HepG2 (cell line): Measurements from ENCODE around the gene ZNF777. TPM values are rescaled to one million over a fixed set of nuclear protein-coding genes. Genes with fewer than 3 reads are reported as not detected.

Experiments used
- EEA1 ChIP-seq: sonication (generic); formaldehyde crosslinking; IDR thresholded peaks from 2 replicates; pipeline ENCODE4 v1.5.1; 2020; ENCODE audit warnings: mild to moderate bottlenecking, missing genetic modification reagents, borderline replicate concordance
- ERF ChIP-seq: IDR thresholded peaks from 2 replicates; pipeline ENCODE4 v1.6.1; 2018; ENCODE audit warnings: missing biosample characterization, missing genetic modification reagents
- GLI4 ChIP-seq: sonication (generic); formaldehyde crosslinking; IDR thresholded peaks from 2 replicates; pipeline ENCODE4 v1.5.1; 2020; ENCODE audit warnings: missing genetic modification reagents, mild to moderate bottlenecking, moderate library complexity, borderline replicate concordance
- HCFC1 ChIP-seq: fragments of 150-350 bp; IDR thresholded peaks from 2 replicates; pipeline ENCODE4 v1.6.1; 2014; ENCODE audit warnings: low read depth, low read length
- HIVEP1 ChIP-seq: sonication (generic); formaldehyde crosslinking; IDR thresholded peaks from 2 replicates; pipeline ENCODE4 v1.4.0; 2020; ENCODE audit warnings: mild to moderate bottlenecking, missing genetic modification reagents
- HOXA7 ChIP-seq: sonication (generic); formaldehyde crosslinking; IDR thresholded peaks from 2 replicates; pipeline ENCODE4 v1.8.1; 2022; ENCODE audit warnings: mild to moderate bottlenecking, missing genetic modification reagents, moderate library complexity
- KLF13 ChIP-seq: sonication (generic); formaldehyde crosslinking; IDR thresholded peaks from 2 replicates; pipeline ENCODE4 v1.4.0; 2020; ENCODE audit warnings: mild to moderate bottlenecking, missing genetic modification reagents
- MTA1 ChIP-seq: sonication (generic); formaldehyde crosslinking; IDR thresholded peaks from 2 replicates; pipeline ENCODE4 v1.4.0; 2020; ENCODE audit warnings: missing genetic modification reagents, mild to moderate bottlenecking, borderline replicate concordance
- MYNN ChIP-seq: sonication (generic); formaldehyde crosslinking; IDR thresholded peaks from 2 replicates; pipeline ENCODE4 v1.4.0; 2020; ENCODE audit warnings: mild to moderate bottlenecking, low read depth, missing genetic modification reagents
- NR1H2 ChIP-seq: sonication (generic); formaldehyde crosslinking; IDR thresholded peaks from 2 replicates; pipeline ENCODE4 v1.8.1; 2022; ENCODE audit warnings: low read depth, missing genetic modification reagents, borderline replicate concordance
- RAD21 ChIP-seq: fragments of 450-650 bp; formaldehyde crosslinking; IDR thresholded peaks from 2 replicates; pipeline ENCODE4 v1.5.0; 2020; ENCODE audit warnings: mild to moderate bottlenecking
- RFXAP ChIP-seq: sonication (generic); formaldehyde crosslinking; IDR thresholded peaks from 2 replicates; pipeline ENCODE4 v1.4.0; 2020; ENCODE audit warnings: missing genetic modification reagents, borderline replicate concordance
- RNF2 ChIP-seq: fragments of 450-650 bp; conservative IDR thresholded peaks from 2 replicates; pipeline ENCODE4 v1.6.1; 2016; ENCODE audit warnings: low read depth
- SAP130 ChIP-seq: IDR thresholded peaks from 2 replicates; pipeline ENCODE4 v1.6.1; 2016; ENCODE audit warnings: low read depth
- SMAD1 ChIP-seq: sonication (generic); formaldehyde crosslinking; IDR thresholded peaks from 2 replicates; pipeline ENCODE4 v1.4.0; 2020; ENCODE audit warnings: missing genetic modification reagents, low read depth, mild to moderate bottlenecking, borderline replicate concordance
- SOX13 ChIP-seq, 3 experiments: fragments of 450-650 bp in 1 of 3; sonication (generic) in 1 of 3; formaldehyde crosslinking in 1 of 3; IDR thresholded peaks in 2 of 3; conservative IDR thresholded peaks in 1 of 3; 2 replicates each; pipeline versions ENCODE4 v1.5.0 to v1.6.1; 2016 to 2020; ENCODE audit warnings: antibody characterized with exemption in 1 of 3, mild to moderate bottlenecking in 1 of 3, missing compliant biosample characterization in 1 of 3, missing genetic modification reagents in 1 of 3, moderate library complexity in 1 of 3
- TFE3 ChIP-seq: IDR thresholded peaks from 2 replicates; pipeline ENCODE4 v1.6.1; 2016
- U2AF2 ChIP-seq: fragments of 200-400 bp; formaldehyde crosslinking; IDR thresholded peaks from 2 replicates; pipeline ENCODE4 v1.6.1; 2017; ENCODE audit warnings: low read depth, mild to moderate bottlenecking, low read length
- YEATS4 ChIP-seq: sonication (generic); formaldehyde crosslinking; IDR thresholded peaks from 2 replicates; pipeline ENCODE4 v1.4.0; 2020; ENCODE audit warnings: missing genetic modification reagents, borderline replicate concordance
- ZBTB38 ChIP-seq: sonication (generic); formaldehyde crosslinking; IDR thresholded peaks from 2 replicates; pipeline ENCODE4 v1.5.1; 2020; ENCODE audit warnings: mild to moderate bottlenecking, missing genetic modification reagents
- ZBTB44 ChIP-seq: sonication (generic); formaldehyde crosslinking; IDR thresholded peaks from 2 replicates; pipeline ENCODE4 v1.4.0; 2020; ENCODE audit warnings: missing genetic modification reagents
- ZFY ChIP-seq: sonication (generic); formaldehyde crosslinking; IDR thresholded peaks from 2 replicates; pipeline ENCODE4 v1.4.0; 2020; ENCODE audit warnings: missing genetic modification reagents
- ZNF124 ChIP-seq: sonication (generic); formaldehyde crosslinking; IDR thresholded peaks from 2 replicates; pipeline ENCODE4 v1.4.0; 2020; ENCODE audit warnings: missing genetic modification reagents
- ZNF251 ChIP-seq: sonication (generic); formaldehyde crosslinking; IDR thresholded peaks from 2 replicates; pipeline ENCODE4 v1.9.0; 2021; ENCODE audit warnings: mild to moderate bottlenecking, missing genetic modification reagents
- ZNF841 ChIP-seq: sonication (generic); formaldehyde crosslinking; IDR thresholded peaks from 2 replicates; pipeline ENCODE4 v1.8.1; 2023; ENCODE audit warnings: missing genetic modification reagents, borderline replicate concordance
- ZNF891 ChIP-seq: sonication (generic); formaldehyde crosslinking; IDR thresholded peaks from 2 replicates; pipeline ENCODE4 v1.5.0; 2020; ENCODE audit warnings: mild to moderate bottlenecking, missing genetic modification reagents
- ZSCAN5A ChIP-seq: sonication (generic); formaldehyde crosslinking; IDR thresholded peaks from 2 replicates; pipeline ENCODE4 v1.8.0; 2022; ENCODE audit warnings: mild to moderate bottlenecking, missing genetic modification reagents, borderline replicate concordance
- polyA plus RNA-seq, 8 experiments: library from polyadenylated mRNA; depleted of rRNA in 3 of 8; stranded (reverse) in 7 of 8; unstranded in 1 of 8; fragments of >200 nt; fragmentation: Illumina TruSeq in 4 of 8; extraction: Trizol in 4 of 8; gene quantifications; 2 replicates each; pipeline versions ENCODE4 v1.2.1 to v1.2.3, GENCODE V29; 2011 to 2016; ENCODE audit warnings: low read depth in 4 of 8, missing spikeins in 1 of 8, mixed read lengths in 1 of 8; ENCODE audit not compliant: insufficient read depth in 1 of 8
- total RNA-seq, 5 experiments: library from RNA; depleted of rRNA; stranded (reverse); fragments of >200 nt; fragmentation: Illumina TruSeq; extraction: Trizol; gene quantifications; 2 replicates each; pipeline ENCODE4 v1.2.3, GENCODE V29; 2016; ENCODE audit warnings: low read depth in 1 of 5

Gene ZNF777
- total and polyA plus RNA-seq, 2 of the 13 experiments (the other 11 are each of a cell fraction or from before 2014, with no cell fraction given) = 3.8 to 6.0 TPM

GRCh38 chr7:149422162-149422913, 38.5 kb downstream of the ZNF777 start (continued):
- no peak for TF ChIP-seq TFE3
- no peak for TF ChIP-seq ZNF891
- TF ChIP-seq HIVEP1 (CRISPR knock-in tag) = no peak
- no peak; the same call in 1 of the 2 replicates for TF ChIP-seq ZSCAN5A (CRISPR knock-in tag)
- TF ChIP-seq SOX13 (IDR thresholded peaks at IDR 0.05) = no peak
- 0 out of 4 replicates have a peak, but pooled peaks of 1 of the 2 experiments have one; percentile 14 for TF ChIP-seq SOX13 (CRISPR knock-in tag; conservative IDR thresholded peaks at IDR 0.05 in 1 of 2, IDR thresholded peaks at IDR 0.05 in 1 of 2)
- no peak for TF ChIP-seq HCFC1
- TF ChIP-seq ZBTB44 = no peak
- TF ChIP-seq EEA1 = no peak
- TF ChIP-seq RNF2 = no peak
- no peak for TF ChIP-seq ZNF841 (CRISPR knock-in tag)
- peak; percentile 83 for TF ChIP-seq RAD21 (CRISPR knock-in tag)
- TF ChIP-seq KLF13 (CRISPR knock-in tag) = no peak
- TF ChIP-seq ZFY (CRISPR knock-in tag) = peak; percentile 81
- no peak for TF ChIP-seq ERF (CRISPR knock-in tag)
- TF ChIP-seq U2AF2 = no peak
- no peak for TF ChIP-seq MYNN (CRISPR knock-in tag)
- TF ChIP-seq SMAD1 (CRISPR knock-in tag) = no peak
- peak; percentile 36; the same call in 1 of the 2 replicates for TF ChIP-seq SAP130 (CRISPR knock-in tag)
- no peak for TF ChIP-seq ZBTB38
- no peak for TF ChIP-seq RFXAP (CRISPR knock-in tag)
- TF ChIP-seq MTA1 (CRISPR knock-in tag) = 0 out of 2 replicates have a peak, but pooled peaks have one; percentile 25
- no peak for TF ChIP-seq NR1H2 (CRISPR knock-in tag)
- peak; percentile 35; the same call in 1 of the 2 replicates for TF ChIP-seq YEATS4
- TF ChIP-seq ZNF124 = no peak
- TF ChIP-seq ZNF251 (CRISPR knock-in tag) = no peak
- no peak for TF ChIP-seq HOXA7 (CRISPR knock-in tag)
- no peak for TF ChIP-seq GLI4 (CRISPR knock-in tag)
